Measurements from ENCODE around the gene ROBO1.

The ROBO1 gene

DNA sequence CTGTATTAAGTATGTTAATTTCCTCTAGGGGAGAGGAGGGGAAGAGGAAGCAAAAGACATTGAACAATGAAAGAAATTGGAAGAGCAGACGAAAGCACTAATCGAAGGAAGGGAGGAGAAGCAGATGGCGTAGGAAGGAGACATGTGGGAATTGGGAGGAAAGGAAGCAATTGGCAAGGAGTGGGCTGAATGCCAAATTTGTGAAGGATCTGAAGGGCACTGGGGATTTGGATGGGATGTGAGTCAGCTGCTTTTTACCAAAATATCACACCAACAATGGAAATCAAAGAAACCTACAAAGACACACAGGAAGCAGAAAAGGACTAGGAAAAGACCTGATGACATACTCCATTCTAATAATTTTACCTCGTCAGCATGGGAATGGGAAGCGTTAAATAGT is 1029.8 kb downstream of the ROBO1 start:
- ChIA-PET CTCF (no interaction called here), POLR2A (no interaction called here)
- no peak for DNase-seq (ENCODE audit: extremely low spot score)
- TF ChIP-seq LEF1 (IDR thresholded peaks at IDR 0.05; ENCODE audit: borderline replicate concordance), result no peak
- no peak for TF ChIP-seq CTBP1 (IDR thresholded peaks at IDR 0.05; ENCODE audit: borderline replicate concordance)
- no peak for TF ChIP-seq BHLHE40 (IDR thresholded peaks at IDR 0.05; ENCODE audit: borderline replicate concordance)
- no peak for TF ChIP-seq NFRKB (IDR thresholded peaks at IDR 0.05)
- TF ChIP-seq ZNF384 (IDR thresholded peaks at IDR 0.05), result no peak
- TF ChIP-seq FOXM1 (IDR thresholded peaks at IDR 0.05; ENCODE audit: borderline replicate concordance), result no peak
- TF ChIP-seq PKNOX1 (IDR thresholded peaks at IDR 0.05), result no peak

- CTCF ChIA-PET, result no interaction called here
- DNase-seq (ENCODE audit: extremely low spot score), result no peak
- POLR2A ChIA-PET, result no interaction called here
- TF ChIP-seq PKNOX1 (IDR thresholded peaks at IDR 0.05), result no peak
- no peak for TF ChIP-seq BHLHE40 (IDR thresholded peaks at IDR 0.05; ENCODE audit: borderline replicate concordance)
- no peak for TF ChIP-seq NFRKB (IDR thresholded peaks at IDR 0.05)
- TF ChIP-seq L3MBTL2 (conservative IDR thresholded peaks at IDR 0.05), result no peak
- TF ChIP-seq FOXK2 (IDR thresholded peaks at IDR 0.05), result no peak
- TF ChIP-seq HDGF (IDR thresholded peaks at IDR 0.05; ENCODE audit: borderline replicate concordance), result no peak
- no peak for TF ChIP-seq SP1 (IDR thresholded peaks at IDR 0.05)
- no peak for TF ChIP-seq CTBP1 (IDR thresholded peaks at IDR 0.05; ENCODE audit: borderline replicate concordance)
- no peak for TF ChIP-seq TARDBP (IDR thresholded peaks at IDR 0.05)
- TF ChIP-seq LEF1 (IDR thresholded peaks at IDR 0.05; ENCODE audit: borderline replicate concordance), result no peak
- no peak for TF ChIP-seq SUZ12 (IDR thresholded peaks at IDR 0.05)
- no peak for TF ChIP-seq ELF4 (IDR thresholded peaks at IDR 0.05)
These were observed 1030.9 kb downstream of the ROBO1 start for GRCh38 chr3:78736863-78737262.

DNA sequence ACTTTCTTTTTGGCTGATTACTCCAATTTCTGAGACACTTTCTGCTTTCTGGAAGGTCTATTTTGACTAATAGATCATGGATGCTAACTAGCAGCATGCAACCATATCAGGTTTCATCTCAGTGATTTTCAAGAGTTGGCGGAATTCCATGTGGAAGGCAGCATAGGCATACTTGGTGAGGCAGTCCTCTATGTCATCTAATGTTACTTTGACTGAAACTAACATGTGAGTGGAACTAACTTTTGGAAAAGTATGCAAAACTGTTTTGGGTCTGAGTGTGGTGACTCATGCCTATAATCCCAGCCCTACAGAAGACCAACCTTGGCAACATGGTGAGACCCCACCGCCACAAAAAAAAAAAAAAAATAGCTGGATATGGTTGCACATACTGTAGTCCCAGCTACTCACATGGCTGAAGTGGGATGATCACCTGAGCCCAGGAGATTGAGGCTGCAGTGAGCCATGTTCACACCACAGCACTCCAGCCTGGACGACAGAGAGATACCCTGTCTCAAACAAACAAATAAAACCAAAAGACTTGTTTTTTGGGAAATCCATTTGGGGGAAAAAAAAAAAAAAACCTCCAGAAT is 1033.7 kb downstream of the ROBO1 start:
- peak; percentile 20 for DNase-seq (ENCODE audit: extremely low spot score)
- ChIA-PET CTCF (no interaction called here), POLR2A (no interaction called here)
- TF ChIP-seq PKNOX1 (IDR thresholded peaks at IDR 0.05) (peak; percentile 20; the same call in 1 of the 2 replicates), ZNF384 (IDR thresholded peaks at IDR 0.05) (peak; percentile 72), TARDBP (IDR thresholded peaks at IDR 0.05) (no peak)

DNA sequence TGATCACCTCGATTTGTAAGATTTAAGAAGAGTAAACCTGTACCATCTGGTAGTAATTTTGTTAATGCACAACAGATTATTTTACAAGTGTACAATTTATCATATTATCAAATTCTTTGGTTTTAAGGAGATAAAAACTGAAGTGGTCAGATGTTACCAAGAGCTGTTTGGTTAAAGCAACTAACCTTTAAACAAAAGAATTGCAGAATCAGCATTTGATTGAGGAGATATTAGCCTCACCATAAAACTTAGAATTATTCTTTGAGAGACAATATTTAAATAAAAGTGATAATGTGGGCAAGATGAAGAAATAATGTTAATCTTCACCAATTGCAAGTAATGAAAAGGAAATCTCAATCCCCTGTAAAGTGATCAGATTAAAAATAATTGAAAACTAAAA is 1034.9 kb downstream of the ROBO1 start:
- POLR2A ChIA-PET, result no interaction called here
- CTCF ChIA-PET, result no interaction called here
- TF ChIP-seq NFRKB (IDR thresholded peaks at IDR 0.05), result no peak
- no peak for TF ChIP-seq LEF1 (IDR thresholded peaks at IDR 0.05; ENCODE audit: borderline replicate concordance)
- TF ChIP-seq FOXA1 (IDR thresholded peaks at IDR 0.05), result no peak
- TF ChIP-seq SP1 (IDR thresholded peaks at IDR 0.05), result no peak
- TF ChIP-seq CTBP1 (IDR thresholded peaks at IDR 0.05; ENCODE audit: borderline replicate concordance), result no peak
- TF ChIP-seq PKNOX1 (IDR thresholded peaks at IDR 0.05), result no peak
- TF ChIP-seq TARDBP (IDR thresholded peaks at IDR 0.05), result no peak
- TF ChIP-seq FOXK2 (IDR thresholded peaks at IDR 0.05), result no peak
- TF ChIP-seq FOXM1 (IDR thresholded peaks at IDR 0.05; ENCODE audit: borderline replicate concordance), result no peak
- no peak for TF ChIP-seq HDGF (IDR thresholded peaks at IDR 0.05; ENCODE audit: borderline replicate concordance)
- no peak for TF ChIP-seq ZNF384 (IDR thresholded peaks at IDR 0.05)
- DNase-seq (ENCODE audit: extremely low spot score), result no peak

- DNase-seq (ENCODE audit: extremely low spot score), result no peak
- ChIA-PET CTCF (no interaction called here), POLR2A (no interaction called here)
- TF ChIP-seq PKNOX1 (IDR thresholded peaks at IDR 0.05) (no peak), FOXK2 (IDR thresholded peaks at IDR 0.05) (no peak), BHLHE40 (IDR thresholded peaks at IDR 0.05; ENCODE audit: borderline replicate concordance) (no peak), NFRKB (IDR thresholded peaks at IDR 0.05) (no peak), ZNF384 (IDR thresholded peaks at IDR 0.05) (no peak), TARDBP (IDR thresholded peaks at IDR 0.05) (no peak), FOXM1 (IDR thresholded peaks at IDR 0.05; ENCODE audit: borderline replicate concordance) (no peak), SUZ12 (IDR thresholded peaks at IDR 0.05) (no peak)
These were observed 1035.3 kb downstream of the ROBO1 start for GRCh38 chr3:78732471-78732870.

DNA sequence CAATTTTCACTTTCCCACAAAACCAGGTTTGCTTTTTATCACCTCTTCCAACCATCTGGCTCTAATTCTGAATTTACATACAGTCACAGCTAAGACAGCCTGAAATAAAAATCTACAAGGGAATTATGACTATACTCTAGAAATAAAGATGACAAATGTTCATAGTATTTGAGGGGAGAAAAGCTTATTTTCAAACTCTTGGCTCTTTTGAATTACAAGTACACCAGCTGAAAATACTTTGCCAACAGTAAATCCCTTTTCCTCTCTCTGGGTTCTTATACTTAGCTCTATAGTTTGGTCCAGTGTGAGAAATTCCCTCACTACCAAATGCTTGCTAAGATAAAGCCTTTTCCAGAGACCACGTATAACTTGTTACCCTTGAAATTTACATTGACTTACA is 1037.9 kb downstream of the ROBO1 start:
- TF ChIP-seq HDGF (IDR thresholded peaks at IDR 0.05; ENCODE audit: borderline replicate concordance), result no peak
- TF ChIP-seq ELF4 (IDR thresholded peaks at IDR 0.05), result no peak
- no peak for TF ChIP-seq CTBP1 (IDR thresholded peaks at IDR 0.05; ENCODE audit: borderline replicate concordance)
- TF ChIP-seq LEF1 (IDR thresholded peaks at IDR 0.05; ENCODE audit: borderline replicate concordance), result no peak
- TF ChIP-seq SP1 (IDR thresholded peaks at IDR 0.05), result no peak
- no peak for TF ChIP-seq ARNT (IDR thresholded peaks at IDR 0.05)
- TF ChIP-seq FOXA1 (IDR thresholded peaks at IDR 0.05), result no peak
- no peak for TF ChIP-seq PKNOX1 (IDR thresholded peaks at IDR 0.05)
- TF ChIP-seq ZNF384 (IDR thresholded peaks at IDR 0.05), result no peak
- TF ChIP-seq FOXM1 (IDR thresholded peaks at IDR 0.05; ENCODE audit: borderline replicate concordance), result no peak
- no peak for TF ChIP-seq TARDBP (IDR thresholded peaks at IDR 0.05)
- TF ChIP-seq L3MBTL2 (conservative IDR thresholded peaks at IDR 0.05), result no peak
- no peak for TF ChIP-seq BHLHE40 (IDR thresholded peaks at IDR 0.05; ENCODE audit: borderline replicate concordance)
- no peak for TF ChIP-seq NFRKB (IDR thresholded peaks at IDR 0.05)
- no peak for TF ChIP-seq FOXK2 (IDR thresholded peaks at IDR 0.05)
- no peak for TF ChIP-seq SUZ12 (IDR thresholded peaks at IDR 0.05)
- ChIA-PET POLR2A (interaction anchor here (0.6 to 0.8 kb wide), 2 partner anchors 142 to 296 kb away, joined by 3 to 4 read pairs; no protein-coding TSS in a partner anchor), CTCF (no interaction called here)
- no peak for DNase-seq (ENCODE audit: extremely low spot score)
